NCI-H1436 (cell line): ENCODE data around the gene CITED4.

Source experiments
- DNase-seq: peaks from one replicate; lab custom pipeline; 2025; lab: John Stamatoyannopoulos, UW

CITED4 gene

DNA sequence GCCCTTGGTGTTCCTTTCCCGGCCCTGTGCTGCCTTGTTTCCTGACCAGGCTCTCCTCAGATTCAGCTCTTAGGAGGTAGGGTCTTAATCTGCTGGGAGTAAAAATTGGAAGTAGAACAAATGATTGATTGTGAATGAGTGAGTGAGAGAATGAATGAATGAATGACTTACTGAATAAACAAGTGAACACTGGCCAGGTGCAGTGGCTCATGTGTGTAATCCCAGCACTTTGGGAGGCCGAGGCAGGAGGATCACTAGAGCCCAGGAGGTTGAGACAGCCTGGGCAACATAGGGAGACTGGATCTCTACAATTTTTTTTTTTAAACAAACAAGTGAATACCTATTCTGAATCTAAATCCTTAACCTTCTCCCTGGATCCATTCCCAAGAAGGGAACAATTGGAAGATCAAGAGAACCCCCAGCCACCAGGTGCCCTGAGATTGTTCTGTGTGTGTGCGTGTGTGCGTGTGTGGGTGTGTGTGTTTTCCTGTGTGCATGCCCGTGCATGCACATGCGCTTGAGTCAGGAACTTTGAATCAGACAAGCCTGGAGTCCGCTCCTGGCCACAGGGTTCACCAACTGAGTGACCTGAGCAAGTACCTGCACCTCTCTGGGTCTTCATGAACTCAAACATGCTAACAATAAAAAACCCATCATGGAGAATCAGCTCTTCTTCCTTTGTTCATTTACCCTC, 24.3 kb upstream of the CITED4 start:
- DNase-seq: no peak

- no peak for DNase-seq
These were observed 22.1 kb upstream of the CITED4 start for GRCh38 chr1:40884055-40884795.

- no peak for DNase-seq
These were observed 18.8 kb upstream of the CITED4 start for GRCh38 chr1:40880813-40881549.

DNA sequence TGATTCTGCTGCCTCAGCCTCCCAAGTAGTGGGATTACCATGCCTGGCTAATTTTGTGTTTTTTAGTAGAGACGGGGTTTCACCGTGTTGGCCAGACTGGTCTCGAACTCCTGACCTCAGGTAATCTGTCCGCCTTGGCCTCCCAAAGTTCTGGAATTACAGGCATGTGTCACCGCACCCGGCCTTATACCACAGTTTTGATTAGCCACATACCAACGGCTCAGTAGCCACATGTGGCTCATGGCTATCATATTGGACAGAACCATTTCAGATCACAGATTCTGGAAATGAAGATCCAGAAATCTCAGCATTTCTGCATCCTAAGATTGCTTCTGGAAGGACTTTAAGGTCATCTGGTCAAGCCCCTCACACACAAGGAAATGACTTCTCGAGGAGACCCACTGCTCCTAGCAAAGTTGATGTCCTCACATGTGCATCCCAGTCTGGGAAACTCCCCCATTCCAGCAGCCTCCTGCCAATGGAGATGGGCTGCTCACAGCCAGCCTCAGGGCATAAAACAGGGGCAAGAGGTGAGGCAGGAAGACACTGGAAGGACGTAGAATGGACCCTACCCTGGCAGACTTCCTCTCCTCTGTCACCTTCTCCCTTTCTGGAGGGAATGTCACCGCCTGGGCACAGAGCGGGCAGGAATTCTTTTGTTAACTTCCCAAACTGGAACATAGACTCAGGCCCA, 17.5 kb upstream of the CITED4 start:
- DNase-seq: no peak

GRCh38 chr1:40878906-40879305, 16.7 kb upstream of the CITED4 start:
- DNase-seq: no peak

DNA sequence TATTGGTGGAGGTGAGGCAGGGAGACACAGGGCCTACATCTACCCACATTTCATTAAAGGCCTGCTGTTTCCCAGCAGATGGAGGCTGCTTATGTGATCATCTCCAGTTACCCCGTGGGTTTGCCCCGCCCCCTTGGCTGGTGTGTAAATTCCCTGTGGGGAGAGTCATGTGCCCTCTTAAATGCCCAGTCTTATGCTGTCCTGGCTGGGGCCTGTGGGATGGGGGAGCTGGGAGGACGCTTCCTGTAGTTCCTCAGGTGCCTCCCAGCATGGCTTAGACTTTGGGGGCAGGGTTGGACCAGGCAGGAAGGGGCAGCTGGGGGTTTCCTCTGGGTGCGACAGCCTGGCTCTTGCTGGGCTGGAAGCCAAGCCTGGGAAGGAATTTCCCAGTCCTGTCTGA, 15.5 kb upstream of the CITED4 start:
- DNase-seq: peak; percentile 75

DNA sequence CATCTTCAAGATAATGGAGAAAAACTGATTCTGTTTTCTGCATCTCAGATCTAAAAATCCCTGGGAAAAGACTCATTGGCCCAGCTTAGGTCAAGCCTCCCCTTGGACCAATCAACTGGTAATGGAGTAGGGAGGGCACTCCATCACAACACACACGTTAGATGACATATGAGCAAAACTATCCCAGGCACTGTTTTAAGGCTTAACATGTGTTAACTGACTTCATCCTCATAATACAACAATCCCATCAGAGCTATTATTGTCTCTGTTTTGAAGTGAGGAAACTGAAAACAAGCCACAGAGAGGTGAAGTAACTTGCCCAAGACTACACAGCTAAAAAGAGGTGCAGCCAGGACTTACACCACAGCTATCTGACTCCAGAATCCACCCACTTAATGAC, 14.7 kb upstream of the CITED4 start:
- no peak for DNase-seq

- DNase-seq: no peak
These were observed 14.2 kb upstream of the CITED4 start for GRCh38 chr1:40876436-40876761.

- DNase-seq: no peak
These were observed 11.8 kb upstream of the CITED4 start for GRCh38 chr1:40873863-40874472.

DNA sequence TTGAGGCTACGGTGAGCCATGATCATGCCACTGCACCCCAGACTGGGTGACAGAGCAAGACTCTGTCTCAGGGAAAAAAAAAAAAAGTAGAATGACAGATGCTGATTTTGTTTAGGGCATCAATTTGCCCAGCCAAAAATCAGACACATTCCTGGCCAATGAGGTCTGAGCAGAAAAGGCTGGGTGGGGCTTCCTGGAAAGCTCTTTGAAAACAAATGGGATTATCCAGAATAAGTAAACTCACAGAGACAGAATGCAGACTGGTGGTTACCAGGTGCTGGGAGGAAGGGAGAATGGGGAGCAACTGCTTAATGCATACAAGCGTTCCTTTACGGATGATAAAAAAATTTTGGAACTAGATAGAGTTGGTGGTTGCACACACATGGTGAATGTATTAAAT, 10.1 kb upstream of the CITED4 start:
- no peak for DNase-seq

DNA sequence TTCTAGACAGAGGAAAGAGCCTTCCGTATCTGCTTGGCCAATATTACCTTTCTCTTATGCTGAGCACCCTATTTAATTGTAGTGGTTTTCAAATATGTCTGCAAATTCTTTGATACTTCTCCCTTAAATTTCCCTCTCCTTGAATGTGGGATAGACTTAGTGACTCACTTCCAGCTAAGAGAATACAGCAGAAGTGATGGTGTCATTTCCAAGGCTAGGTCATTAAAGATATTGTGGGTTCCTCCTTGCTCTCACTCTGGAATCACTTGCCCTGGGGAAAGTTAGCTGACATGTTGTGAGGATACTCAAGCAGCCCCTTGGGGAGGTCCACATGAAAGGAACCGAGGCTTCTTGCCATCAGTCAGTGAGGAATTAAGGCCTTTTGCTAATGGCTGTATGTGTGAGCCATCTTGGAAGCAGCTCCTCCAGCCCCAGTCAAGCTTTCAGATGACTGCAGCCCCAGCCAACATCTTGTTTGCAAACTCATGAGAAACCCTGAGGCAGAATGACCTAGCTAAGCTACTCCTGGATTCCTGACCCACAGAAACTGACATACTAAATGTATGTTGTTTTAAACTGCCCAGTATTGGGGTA, 8.1 kb upstream of the CITED4 start:
- no peak for DNase-seq

- DNase-seq: no peak
These were observed 6.0 kb upstream of the CITED4 start for GRCh38 chr1:40868051-40868723.

GRCh38 chr1:40861224-40862003, 749 bp downstream of the CITED4 start:
- no peak for DNase-seq

DNA sequence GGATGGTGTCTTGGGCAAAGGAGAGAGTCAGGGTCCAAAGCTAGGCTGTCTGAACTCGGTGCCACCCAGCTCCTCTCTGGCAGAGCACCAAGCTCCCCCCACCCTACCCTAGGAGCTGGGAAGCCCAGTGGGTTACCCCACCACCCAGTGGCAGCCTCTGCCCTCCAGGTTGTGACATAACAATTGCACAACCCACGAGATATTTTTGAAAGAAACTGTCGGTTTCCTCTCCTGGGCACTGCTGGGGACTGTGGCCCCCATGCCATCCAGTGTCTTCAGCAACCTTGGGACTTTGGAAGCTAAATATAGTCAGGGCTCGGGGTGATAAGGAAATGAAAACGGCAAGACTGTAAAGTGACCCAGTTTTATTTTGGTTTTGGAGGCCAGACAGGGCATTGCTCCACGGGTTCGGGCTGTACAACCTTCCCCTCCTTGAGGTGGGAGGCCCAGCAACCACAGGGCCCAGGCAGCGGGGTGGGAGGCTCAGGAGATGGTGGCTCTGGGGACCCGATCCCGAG, 1.4 kb downstream of the CITED4 start:
- no peak for DNase-seq

DNA sequence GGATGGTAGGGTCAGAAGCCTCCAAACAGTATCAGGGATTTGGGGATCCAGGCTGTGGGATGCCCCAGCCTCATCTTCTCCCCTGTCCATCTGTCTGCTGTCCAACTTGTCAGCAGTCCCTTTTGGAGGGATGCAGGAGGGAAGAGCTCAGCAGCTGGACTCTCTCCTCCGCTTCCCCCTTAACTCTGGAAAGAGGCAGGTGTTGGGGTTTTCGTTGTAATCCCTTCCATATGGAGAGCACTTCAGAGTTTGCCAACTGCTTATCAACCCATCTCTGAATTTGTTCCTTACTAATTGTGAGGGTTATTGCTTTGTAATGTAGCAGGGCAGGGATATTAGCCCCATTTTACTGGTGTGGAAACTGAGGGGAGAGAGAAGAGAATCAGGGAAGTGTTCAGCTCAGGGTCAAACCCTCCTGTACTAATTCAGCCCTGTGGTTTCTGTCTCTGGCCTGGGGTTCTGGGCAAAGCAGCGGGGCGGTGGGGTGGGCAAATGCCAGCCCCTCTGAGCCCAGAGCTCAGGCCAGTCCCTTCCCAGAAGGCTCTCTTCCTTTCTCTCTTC, 3.2 kb downstream of the CITED4 start:
- no peak for DNase-seq

- DNase-seq: no peak
These were observed 4.4 kb downstream of the CITED4 start for GRCh38 chr1:40857737-40858136.

DNA sequence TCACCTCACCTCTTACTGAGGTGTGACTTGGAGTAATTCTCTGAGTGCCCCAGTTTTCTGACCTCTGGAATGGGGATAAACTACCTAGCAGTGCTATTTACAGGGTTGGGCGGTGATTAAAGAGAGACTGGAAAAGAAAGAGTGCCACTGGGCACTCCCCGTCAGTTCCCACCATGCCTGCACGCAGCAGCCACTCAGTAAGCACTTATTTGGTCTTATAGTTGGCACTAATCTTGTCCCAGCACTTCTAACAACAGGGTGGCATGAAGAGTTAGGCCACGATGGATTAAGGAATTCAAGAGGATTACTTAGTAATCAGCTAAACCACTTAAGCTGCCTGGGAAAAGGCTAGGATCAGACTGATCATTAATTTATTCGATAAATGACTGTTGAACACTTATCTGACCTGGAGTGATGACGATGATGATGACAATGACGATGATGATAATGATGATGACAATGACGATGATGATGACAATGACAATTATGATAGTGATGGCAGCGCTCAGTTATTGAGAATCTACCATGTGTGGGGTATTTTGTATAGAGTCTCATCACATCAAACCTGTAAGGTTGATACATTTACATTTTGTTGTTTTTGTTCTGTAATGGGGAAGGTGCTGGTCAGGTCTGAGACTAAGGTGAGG, 5.4 kb downstream of the CITED4 start:
- no peak for DNase-seq

- no peak for DNase-seq
These were observed 6.0 kb downstream of the CITED4 start for GRCh38 chr1:40856116-40856515.

DNA sequence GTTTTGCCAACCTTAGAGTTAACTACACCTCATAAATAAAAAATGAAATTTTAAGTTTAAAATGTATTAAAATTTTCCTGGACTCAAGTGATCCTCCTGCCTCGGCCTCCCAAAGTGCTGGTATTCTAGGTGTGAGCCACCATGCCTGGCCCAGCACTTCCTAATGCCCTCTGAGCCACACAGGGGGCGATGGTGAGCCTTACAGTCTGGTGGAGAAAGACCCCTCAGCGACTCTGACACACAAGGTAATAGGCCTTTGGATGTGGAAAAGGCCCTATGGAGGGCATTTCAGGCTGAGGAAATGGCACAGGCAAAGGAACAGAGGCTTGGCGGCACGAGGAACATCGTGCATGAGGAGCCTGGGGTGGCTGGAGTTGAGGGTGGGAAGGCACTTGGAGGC, 6.7 kb downstream of the CITED4 start:
- no peak for DNase-seq

- no peak for DNase-seq
These were observed 8.3 kb downstream of the CITED4 start for GRCh38 chr1:40853885-40854170.
